DOHH2 (cell line): ENCODE measurements around the gene KIAA1549.

Experiments
- CTCF ChIP-seq: fragments of 200-600 bp; sonication (generic); IDR thresholded peaks from one replicate; pipeline ENCODE4 v1.5.1; 2014; ENCODE audit warnings: antibody characterized with exemption, mild to moderate bottlenecking, low read depth, low read length; ENCODE audit not compliant: poor library complexity, severe bottlenecking
- EZH2phosphoT487 ChIP-seq: fragments of 200-600 bp; sonication (generic); IDR thresholded peaks from 2 replicates; pipeline ENCODE4 v1.6.1; 2017; ENCODE audit warnings: borderline replicate concordance, mild to moderate bottlenecking, antibody characterized with exemption, low read length, moderate library complexity, mixed read lengths

GRCh38 chr7:138875794-138876193 is 105.4 kb downstream of the KIAA1549 start:
- TF ChIP-seq CTCF (no peak), EZH2phosphoT487 (no peak)
